ENCODE results near the gene DGCR6L. TPM values are rescaled to one million over a fixed set of nuclear protein-coding genes. Genes with fewer than 3 reads are reported as not detected.
"Not testable (repeated sequence)": the region's sequence is repeated elsewhere in the genome, so short reads cannot be mapped to it uniquely, and the experiment has no call there.

DGCR6L gene
- total RNA-seq: 34.8 TPM

DNA sequence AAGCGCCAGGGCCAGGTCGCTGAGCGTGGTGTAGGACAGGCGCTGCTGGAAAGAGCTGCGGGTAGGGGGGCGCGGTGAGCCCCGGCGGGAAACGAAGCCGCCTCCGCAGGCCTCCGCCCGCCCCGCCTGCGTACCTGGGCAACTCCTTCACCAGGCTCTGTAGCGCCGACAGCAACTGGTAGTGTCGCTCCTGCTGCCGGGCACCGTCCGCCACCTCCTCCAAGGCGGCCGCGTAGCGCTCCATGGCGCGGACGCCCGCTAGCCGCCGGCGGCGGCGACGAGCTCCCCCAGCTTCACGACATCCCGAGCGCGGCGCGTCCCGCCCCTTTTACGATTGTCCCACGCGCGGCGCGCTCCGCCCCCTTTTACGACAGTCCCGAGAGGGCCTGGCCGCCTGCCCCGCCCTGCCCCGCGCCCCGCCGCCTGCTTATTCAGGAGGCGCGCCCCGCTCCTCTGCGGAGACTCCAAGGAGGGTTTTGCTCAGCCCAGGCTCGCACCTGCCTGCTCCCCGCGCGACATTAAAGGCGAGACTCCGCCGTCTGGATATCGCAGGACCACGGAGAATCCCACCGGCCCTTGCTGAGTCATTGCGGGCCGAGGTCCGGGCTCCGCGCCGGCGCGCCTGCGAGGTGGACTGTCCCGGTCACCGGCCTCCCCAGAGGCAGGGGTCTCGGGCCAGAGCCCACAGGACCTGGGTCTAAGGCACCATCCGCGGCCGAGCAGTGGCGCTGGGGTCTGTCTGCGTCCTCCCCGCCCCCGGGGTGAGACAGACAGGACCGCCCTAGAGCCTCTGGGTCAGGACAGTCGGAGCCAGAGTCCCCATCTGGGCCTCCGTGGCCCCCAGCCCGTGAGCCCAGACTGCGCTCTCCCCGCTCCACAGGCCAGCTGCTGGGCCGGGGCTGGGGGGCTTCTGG is at the start of gene DGCR6L:
DGCR6L (minus strand) TSS at position 316 of the 914 bp plus-strand sequence; CDS start at position 244, 72 bp downstream.
- peak; percentile 90 for ATAC-seq

DNA sequence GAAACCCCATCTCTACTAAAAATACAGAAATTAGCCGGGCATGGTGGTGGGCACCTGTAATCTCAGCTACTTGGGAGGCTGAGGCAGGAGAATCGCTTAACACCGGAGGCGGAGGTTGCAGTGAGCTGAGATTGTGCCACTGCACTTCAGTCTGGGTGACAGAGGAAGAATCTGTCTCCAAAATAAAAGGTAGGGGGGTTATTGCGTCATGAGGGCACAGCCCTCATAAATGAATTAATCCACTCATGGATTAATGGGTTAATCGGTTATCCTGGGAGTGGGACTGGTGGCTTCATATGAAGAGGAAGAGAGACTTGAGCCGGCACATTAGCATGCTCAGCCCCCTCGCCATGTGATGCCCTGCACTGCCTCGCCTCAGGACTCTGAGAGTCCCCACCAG is 49.0 kb upstream of the DGCR6L start:
- ATAC-seq: not testable (repeated sequence)

DNA sequence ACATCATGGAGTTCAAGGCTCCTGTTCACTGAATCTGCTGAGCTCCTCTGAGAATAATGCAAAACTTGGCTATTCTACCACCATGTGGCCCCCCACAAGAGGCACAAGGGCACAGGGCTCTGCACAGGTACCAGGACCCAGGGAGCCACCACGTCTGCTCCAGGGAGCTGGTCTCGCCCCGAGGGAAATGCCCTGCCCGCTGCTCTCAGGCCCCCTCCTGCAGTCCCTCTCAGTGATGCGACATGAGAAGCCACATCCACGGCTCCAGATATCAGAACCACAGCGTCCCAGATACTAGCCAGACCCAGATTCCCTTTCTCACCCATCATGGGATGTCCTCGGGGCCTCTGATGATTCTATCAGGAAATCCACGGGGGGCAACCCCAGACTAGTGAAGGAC is 47.0 kb upstream of the DGCR6L start:
- ATAC-seq: not testable (repeated sequence)

DNA sequence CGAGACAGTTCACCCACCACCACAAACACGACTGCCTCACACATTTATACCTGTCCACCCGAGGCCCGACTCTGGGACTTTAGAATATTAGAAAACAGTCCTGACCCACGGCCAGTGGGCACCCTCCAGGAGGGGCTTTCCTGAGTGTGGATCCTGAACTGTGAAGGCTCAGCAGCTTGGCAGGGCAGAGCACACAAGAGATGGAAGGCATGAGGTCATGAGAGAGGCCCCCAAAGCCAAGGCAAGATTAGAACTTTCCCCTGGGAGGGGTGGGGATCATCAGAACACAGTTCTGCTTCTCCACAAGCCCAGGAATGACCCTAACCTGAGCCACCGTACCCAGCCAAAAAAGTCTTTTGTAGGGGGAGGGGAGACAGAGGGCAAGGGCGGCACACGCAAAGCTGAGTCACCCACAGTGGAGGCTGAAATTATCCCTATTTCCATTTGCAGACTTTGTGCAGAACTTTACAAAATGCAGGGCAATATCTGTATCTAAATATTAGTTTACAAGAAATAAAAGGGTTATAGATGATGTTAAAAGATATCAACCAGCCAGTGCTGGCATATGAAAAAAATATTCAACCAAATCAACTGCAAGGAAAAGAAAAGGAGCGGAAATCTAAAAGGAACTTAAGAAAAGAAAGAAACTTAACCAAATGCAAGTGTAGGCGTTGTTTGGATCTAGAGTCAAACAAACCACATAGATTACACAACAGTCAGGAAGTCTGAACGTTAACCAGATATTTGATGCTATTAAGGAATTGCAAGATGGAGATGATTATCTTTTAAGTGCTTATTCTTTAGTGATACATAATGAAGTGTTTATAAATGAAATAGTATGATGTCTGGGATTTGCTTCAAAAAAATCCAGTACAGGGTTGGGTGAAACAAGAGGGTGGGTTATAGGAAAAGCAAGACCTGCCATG is 44.7 kb upstream of the DGCR6L start:
- not testable (repeated sequence) for ATAC-seq

DNA sequence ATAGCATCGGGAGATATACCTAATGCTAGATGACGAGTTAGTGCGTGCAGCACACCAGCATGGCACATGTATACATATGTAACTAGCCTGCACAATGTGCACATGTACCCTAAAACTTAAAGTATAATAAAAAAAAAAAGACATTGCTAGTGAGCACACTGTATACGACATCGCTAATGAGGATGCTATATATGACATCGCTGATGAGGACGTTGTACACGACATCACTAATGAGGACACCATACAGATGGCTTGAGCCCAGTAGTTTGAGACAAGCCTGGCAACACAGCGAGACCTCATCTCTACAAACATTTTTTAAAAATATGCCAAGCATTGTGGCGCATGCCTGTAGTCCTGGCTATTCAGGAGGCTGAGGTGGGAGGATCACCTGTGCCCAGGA is 42.5 kb upstream of the DGCR6L start:
- ATAC-seq: not testable (repeated sequence)

DNA sequence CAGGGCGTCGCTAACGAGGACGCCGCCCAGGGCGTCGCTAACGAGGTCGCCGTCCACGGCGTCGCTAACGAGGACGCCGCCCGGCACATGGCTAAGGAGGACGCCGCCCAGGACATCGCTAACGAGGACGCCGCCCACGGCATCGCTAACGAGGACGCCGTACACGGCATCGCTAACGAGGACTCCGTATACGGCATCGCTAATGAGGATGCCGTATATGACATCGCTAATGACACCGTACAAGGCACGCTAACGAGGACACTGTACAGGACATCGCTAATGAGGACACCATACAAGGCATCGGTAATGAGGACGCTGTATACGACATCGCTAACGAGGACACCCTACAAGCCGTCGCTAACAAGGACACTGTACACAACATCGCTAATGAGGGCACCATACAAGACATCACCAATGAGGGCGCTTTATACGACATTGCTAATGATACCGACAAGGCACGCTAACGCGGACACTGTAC is 41.9 kb upstream of the DGCR6L start:
- not testable (repeated sequence) for ATAC-seq

DNA sequence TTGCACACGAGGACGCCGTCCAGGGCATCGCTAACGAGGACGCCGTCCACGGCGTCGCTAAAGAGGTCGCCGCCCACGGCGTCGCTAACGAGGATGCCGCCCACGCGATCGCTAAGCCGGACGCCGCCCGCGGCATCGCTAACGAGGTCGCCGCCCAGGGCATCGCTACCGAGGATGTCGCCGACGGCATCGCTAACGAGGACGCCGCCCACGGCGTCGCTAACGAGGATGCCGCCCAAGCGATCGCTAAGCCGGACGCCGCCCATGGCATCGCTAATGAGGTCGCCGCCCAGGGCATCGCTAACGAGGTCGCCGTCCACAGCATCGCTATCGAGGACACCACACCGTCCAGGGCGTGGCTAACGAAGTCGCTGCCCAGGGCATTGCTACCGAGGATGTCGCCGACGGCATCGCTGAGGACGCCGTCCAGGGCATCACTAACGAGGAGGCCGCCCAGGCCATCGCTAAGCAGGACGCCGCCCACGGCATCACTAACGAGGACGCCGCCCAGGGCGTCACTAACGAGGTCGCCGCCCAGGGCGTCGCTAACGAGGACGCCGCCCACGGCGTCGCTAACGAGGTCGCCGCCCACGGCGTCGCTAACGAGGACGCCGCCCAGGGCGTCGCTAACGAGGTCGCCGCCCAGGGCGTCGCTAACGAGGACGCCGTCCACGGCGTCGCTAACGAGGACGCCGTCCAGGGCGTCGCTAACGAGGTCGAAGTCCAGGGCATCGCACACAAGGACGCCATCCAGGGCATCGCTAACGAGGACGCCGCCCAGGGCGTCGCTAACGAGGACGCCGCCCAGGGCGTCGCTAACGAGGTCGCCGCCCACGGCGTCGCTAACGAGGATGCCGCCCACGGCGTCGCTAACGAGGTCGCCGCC is 41.2 kb upstream of the DGCR6L start:
- ATAC-seq: not testable (repeated sequence)

DNA sequence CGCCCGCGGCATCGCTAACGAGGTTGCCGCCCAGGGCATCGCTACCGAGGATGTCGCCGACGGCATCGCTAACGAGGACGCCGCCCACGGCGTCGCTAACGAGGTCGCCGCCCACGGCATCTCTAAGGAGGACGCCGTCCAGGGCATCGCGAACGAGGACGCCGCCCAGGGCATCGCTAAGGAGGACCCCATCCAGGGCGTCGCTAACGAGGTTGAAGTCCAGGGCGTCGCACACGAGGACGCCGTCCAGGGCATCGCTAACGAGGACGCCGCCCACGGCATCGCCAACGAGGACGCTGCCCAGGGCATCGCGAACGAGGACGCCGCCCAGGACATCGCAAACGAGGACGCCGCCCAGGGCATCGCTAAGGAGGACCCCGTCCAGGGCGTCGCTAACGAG is 40.4 kb upstream of the DGCR6L start:
- not testable (repeated sequence) for ATAC-seq

DNA sequence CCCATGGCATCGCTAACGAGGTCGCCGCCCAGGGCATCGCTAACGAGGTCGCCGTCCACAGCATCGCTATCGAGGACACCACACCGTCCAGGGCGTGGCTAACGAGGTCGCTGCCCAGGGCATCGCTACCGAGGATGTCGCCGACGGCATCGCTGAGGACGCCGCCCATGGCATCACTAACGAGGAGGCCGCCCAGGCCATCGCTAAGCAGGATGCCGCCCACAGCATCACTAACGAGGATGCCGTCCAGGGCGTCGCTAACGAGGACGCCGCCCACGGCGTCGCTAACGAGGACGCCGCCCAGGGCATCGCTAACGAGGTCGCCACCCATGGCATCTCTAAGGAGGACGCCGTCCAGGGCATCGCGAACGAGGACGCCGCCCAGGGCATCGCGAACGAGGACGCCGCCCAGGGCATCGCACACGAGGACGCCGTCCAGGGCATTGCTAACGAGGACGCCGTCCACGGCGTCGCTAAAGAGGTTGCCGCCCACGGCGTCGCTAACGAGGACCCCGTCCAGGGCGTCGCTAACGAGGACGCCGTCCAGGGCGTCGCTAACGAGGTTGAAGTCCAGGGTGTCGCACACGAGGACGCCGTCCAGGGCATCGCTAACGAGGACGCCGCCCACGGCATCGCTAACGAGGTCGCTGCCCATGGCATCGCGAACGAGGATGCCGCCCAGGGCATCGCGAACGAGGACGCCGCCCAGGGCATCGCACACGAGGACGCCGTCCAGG is 38.8 kb upstream of the DGCR6L start:
- not testable (repeated sequence) for ATAC-seq

DNA sequence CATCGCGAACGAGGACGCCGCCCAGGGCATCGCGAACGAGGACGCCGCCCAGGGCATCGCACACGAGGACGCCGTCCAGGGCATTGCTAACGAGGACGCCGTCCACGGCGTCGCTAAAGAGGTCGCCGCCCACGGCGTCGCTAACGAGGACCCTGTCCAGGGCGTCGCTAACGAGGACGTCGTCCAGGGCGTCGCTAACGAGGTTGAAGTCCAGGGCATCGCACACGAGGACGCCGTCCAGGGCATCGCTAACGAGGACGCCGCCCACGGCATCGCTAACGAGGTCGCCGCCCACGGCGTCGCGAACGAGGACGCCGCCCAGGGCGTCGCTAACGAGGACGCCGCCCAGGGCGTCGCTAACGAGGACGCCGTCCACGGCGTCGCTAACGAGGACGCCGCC is 38.1 kb upstream of the DGCR6L start:
- ATAC-seq: not testable (repeated sequence)

DNA sequence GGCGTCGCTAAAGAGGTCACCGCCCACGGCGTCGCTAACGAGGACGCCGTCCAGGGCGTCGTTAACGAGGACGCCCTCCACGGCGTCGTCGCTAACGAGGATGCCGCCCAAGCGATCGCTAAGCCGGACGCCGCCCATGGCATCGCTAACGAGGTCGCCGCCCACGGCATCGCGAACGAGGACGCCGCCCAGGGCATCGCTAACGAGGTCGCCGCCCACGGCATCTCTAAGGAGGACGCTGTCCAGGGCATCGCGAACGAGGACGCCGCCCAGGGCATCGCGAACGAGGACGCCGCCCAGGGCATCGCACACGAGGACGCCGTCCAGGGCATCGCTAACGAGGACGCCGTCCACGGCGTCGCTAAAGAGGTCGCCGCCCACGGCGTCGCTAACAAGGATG is 37.0 kb upstream of the DGCR6L start:
- ATAC-seq: not testable (repeated sequence)

DNA sequence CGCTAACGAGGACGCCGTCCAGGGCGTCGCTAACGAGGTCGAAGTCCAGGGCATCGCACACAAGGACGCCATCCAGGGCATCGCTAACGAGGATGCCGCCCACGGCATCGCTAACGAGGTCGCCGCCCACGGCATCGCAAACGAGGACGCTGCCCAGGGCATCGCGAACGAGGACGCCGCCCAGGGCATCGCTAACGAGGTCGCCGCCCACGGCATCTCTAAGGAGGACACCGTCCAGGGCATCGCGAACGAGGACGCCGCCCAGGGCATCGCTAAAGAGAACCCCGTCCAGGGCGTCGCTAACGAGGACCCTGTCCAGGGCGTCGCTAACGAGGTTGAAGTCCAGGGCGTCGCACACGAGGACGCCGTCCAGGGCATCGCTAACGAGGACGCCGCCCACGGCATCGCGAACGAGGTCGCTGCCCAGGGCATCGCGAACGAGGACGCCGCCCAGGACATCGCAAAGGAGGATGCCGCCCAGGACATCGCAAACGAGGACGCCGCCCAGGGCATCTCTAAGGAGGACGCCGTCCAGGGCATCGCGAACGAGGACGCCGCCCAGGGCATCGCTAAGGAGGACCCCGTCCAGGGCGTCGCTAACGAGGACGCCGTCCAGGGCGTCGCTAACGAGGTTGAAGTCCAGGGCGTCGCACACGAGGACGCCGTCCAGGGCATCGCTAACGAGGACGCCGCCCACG is 36.2 kb upstream of the DGCR6L start:
- not testable (repeated sequence) for ATAC-seq

DNA sequence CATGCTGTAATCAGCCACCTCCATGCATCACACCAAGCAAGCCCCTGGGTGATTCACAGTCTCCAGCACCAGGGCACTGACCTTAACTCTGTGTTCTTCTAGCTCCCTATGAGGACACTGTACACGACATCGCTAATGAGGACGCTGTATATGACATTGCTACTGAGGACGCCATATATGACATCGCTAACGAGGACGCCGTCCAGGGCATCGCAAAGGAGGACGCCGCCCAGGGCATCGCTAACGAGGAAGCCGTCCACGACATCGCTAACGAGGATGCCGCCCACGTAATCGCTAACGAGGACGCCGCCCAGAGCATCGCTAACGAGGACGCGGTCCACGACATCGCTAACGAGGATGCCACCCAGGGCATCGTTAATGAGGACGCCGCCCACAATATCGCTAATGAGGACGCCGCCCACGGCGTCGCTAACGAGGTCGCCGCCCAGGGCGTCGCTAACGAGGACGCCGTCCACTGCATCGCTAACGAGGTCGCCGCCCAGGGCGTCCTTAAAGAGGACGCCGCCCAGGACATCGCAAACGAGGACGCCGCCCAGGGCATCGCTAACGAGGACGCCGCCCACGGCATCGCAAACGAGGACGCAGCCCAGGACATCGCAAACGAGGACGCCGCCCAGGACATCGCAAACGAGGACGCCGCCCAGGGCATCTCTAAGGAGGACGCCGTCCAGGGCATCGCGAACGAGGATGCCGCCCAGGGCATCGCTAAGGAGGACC is 34.5 kb upstream of the DGCR6L start:
- no peak for ATAC-seq

DNA sequence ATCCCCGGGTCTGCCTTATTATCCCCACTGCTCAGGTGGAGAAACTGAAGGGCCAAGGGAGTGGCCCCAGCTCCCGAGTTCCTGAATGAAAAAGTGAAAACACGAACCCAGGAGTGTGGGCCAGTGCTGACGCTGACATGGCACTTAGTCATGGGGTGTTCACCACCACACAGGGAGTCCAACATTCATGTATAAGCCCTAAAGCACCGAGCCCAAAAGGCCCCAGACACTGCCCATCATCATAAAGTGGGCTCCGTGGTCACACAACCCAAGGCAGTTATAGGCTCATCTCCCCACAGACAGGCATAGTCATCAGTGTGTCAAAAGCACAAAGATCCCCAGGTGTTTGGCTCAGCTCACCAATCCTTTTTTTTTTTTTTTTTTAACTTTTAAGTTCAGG is 32.7 kb upstream of the DGCR6L start:
- not testable (repeated sequence) for ATAC-seq

DNA sequence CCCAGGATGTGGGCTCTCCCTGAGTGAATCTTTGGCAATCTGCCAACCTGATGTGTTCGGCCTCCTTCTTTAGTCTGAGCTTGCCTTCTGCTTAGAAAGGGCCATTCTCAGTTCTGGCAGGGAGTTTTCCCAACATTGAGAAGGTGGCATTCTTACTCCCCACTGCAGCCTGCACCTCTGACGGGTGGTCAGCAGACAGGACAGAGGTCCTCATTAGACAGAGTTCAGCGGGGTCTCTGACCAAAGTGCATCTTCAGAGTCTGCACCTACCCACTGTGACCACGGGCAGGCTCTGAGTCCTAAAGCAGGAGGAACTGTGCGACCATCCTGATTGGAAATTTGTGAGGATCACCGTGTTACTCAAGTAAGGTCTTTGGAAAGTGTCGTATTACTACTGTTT is 26.7 kb upstream of the DGCR6L start:
- ATAC-seq: not testable (repeated sequence)

DNA sequence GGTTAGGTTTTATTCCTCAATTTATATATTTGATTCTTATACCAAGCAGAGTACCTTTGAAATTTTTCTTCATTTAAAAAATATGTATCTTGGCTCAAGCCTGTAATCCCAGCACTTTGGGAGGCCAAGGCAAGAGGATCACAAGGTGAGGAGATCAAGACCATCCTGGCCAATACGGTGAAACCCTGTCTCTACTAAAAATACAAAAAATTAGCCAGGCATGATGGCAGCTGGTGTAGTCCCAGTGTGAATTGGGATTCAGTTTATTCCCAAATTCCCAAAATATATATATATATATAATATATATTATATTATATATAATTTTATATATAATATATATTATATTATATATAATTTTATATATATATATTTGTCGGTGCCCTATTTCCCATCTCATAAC is 18.4 kb upstream of the DGCR6L start:
- not testable (repeated sequence) for ATAC-seq

DNA sequence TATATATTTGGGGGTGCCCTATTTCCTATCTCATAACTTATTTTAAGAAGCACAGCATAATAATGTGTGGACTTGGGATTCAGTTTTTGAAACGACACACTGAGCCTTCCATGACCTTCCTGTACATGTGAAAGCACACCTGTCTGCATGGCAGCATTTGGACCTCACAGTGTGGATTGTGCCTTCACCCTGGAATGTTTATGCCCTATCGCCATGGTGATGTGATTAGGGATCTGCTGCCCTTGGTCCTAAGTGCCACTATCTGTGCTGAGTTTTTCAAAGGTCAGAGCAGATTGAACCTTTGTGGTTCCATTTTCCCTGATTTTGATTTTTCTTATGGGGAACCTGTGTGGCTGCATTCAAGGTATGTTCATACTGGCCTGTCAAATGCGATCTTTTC is 17.9 kb upstream of the DGCR6L start:
- ATAC-seq: not testable (repeated sequence)

DNA sequence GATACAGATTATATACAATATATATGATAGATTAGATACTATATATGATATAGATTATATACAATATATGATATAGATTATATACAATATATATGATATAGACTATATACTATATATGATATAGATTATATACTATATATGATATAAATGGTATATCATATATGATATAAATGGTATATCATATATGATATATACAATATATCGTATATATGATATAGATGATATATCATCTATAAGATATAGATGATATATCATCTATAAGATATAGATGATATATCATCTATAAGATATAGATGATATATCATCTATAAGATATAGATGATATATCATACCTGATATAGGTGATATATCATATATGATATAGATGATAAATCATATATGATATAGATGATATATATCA is 16.7 kb upstream of the DGCR6L start:
- ATAC-seq: not testable (repeated sequence)

DNA sequence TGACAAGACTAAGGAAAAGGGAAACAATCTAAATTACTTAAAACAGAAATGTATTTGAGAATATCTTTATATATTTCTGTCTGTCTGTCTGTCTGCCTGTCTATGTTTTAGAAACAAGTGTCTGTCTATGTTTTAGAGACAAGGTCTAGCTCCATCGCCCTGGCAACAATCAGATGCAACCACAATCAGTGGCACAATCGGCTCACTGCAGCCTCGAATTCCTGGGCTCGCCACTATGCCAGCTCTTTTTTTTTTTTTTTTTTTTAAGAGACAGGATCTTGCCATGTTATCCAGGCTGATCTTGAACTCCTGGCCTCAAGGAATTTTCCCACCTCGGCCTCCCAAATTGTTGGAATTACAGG is 8.7 kb upstream of the DGCR6L start:
- not testable (repeated sequence) for ATAC-seq

DNA sequence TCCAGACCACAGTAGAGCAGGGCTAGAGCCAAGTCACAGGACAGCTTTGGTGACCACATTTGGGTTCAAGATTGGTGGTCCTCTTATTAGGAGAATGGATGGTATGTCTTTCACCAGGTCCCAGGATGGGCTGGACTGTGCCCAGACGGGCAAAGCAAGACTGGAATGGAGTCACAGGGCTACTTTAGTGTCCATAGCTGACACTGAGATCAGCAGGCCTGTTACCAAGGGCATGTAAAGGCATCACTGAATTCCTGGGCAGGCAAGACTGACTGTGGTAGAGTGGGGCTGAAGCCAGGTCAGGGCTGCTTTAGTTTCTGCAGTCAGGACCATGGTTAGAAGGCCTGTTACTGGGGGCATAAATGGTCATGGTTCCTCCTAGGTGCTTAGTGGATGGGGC is 6.1 kb upstream of the DGCR6L start:
- ATAC-seq: not testable (repeated sequence)
